GM12878 (cell line): Measurements from ENCODE around the gene METTL1. TPM values are rescaled to one million over a fixed set of nuclear protein-coding genes. Genes with fewer than 3 reads are reported as not detected.

Source experiments
- ATAC-seq: fragments of 200-7000 bp; cut with Tn5 transposase; 3 replicates; pipeline ENCODE4 v1.9.1; 2020; ENCODE audit warnings: mild to moderate bottlenecking, moderate library complexity
- BruUV-seq: library from RNA; stranded (reverse); fragments of 400-500 nt; replicated peaks from 2 replicates; lab custom pipeline; 2021; lab: Mats Ljungman, UMichigan
- CTCF ChIA-PET: fragments of 300-600 bp; sonication (Branson Sonifier 250); formaldehyde crosslinking; extraction: SDS; loops from one replicate; lab custom pipeline; 2021; ENCODE audit warnings: inconsistent platforms; lab: Yijun Ruan, JAX
- POLR2A ChIA-PET: fragments of 350-600 bp; formaldehyde crosslinking; extraction: SDS; loops from one replicate; lab custom pipeline; 2021; ENCODE audit warnings: inconsistent platforms; lab: Charles Lee
- RAD21 ChIA-PET: fragments of 300-600 bp; sonication (Branson Sonifier 250); formaldehyde crosslinking; loops from one replicate; lab custom pipeline; 2023; ENCODE audit warnings: antibody characterized with exemption; ENCODE audit not compliant: unreplicated experiment; lab: Charles Lee
- SMC1A ChIA-PET: fragments of 300-600 bp; sonication (Branson Sonifier 250); formaldehyde crosslinking; loops from one replicate; lab custom pipeline; 2023; ENCODE audit not compliant: unreplicated experiment, uncharacterized antibody; lab: Charles Lee
- DNase-seq: peaks from one replicate; pipeline ENCODE4 v3.0.0-alpha.2; 2011; ENCODE audit warnings: low read depth, low spot score
- FAIRE-seq: peaks from 3 replicates; lab custom pipeline; 2011; peaks lifted over from hg19 to GRCh38; lab: Jason Lieb, UNC
- H2AFZ ChIP-seq: 2 replicates; pipeline ENCODE4 v1.6.0; 2011; ENCODE audit warnings: low read depth, low read length, control low read depth; ENCODE audit not compliant: control insufficient read depth
- H3K27ac ChIP-seq: 2 replicates; pipeline ENCODE4 v1.5.1; 2011; ENCODE audit warnings: control low read depth; ENCODE audit not compliant: control insufficient read depth, insufficient read depth
- H3K27me3 ChIP-seq, 2 experiments: replicated peaks in 1 of 2; 2 replicates each; pipeline versions ENCODE4 v1.6.0 to v1.6.1; 2011; ENCODE audit warnings: low read length in 1 of 2; ENCODE audit not compliant: control insufficient read depth in 2 of 2, insufficient read depth in 2 of 2
- H3K36me3 ChIP-seq, 2 experiments: 2 replicates each; pipeline ENCODE4 v1.5.1; 2011; ENCODE audit warnings: low read length in 1 of 2; ENCODE audit not compliant: control insufficient read depth in 2 of 2, insufficient read depth in 2 of 2
- H3K4me1 ChIP-seq: 2 replicates; pipeline ENCODE4 v1.6.1; 2011; ENCODE audit warnings: mild to moderate bottlenecking, low read length, moderate library complexity, mixed read lengths; ENCODE audit not compliant: control insufficient read depth, insufficient read depth
- H3K4me2 ChIP-seq: 2 replicates; pipeline ENCODE4 v1.6.0; 2011; ENCODE audit warnings: control low read depth; ENCODE audit not compliant: control insufficient read depth, insufficient read depth
- H3K4me3 ChIP-seq: fragments of 200-600 bp; sonication (generic); 2 replicates; pipeline ENCODE4 v1.5.1; 2016
- H3K79me2 ChIP-seq: 2 replicates; pipeline ENCODE4 v1.6.0; 2011; ENCODE audit warnings: low read length; ENCODE audit not compliant: control insufficient read depth, insufficient read depth
- H3K9ac ChIP-seq: 2 replicates; pipeline ENCODE4 v1.8.0; 2011; ENCODE audit warnings: low read length, control low read depth, mixed read lengths; ENCODE audit not compliant: control insufficient read depth, insufficient read depth
- H3K9me3 ChIP-seq: replicated peaks from 3 replicates; pipeline ENCODE4 v1.5.1; 2011; ENCODE audit warnings: mild to moderate bottlenecking, low read length; ENCODE audit not compliant: control insufficient read depth, insufficient read depth
- H4K20me1 ChIP-seq: 2 replicates; pipeline ENCODE4 v1.6.0; 2011; ENCODE audit not compliant: control insufficient read depth, insufficient read depth
- CTCF ChIP-seq, 3 experiments: IDR thresholded peaks in 2 of 3; conservative IDR thresholded peaks in 1 of 3; 2 replicates each; pipeline ENCODE4 v1.5.1; 2011; ENCODE audit warnings: low read depth in 3 of 3, low read length in 3 of 3, mild to moderate bottlenecking in 3 of 3, control low read depth in 2 of 3, moderate library complexity in 2 of 3, inconsistent platforms in 1 of 3, mixed read lengths in 1 of 3; ENCODE audit not compliant: control insufficient read depth in 2 of 3, insufficient read depth in 1 of 3; ENCODE audit errors: extremely low read depth in 1 of 3
- GATAD2B ChIP-seq: fragments of 450-650 bp; conservative IDR thresholded peaks from 2 replicates; pipeline ENCODE4 v1.6.1; 2017; ENCODE audit warnings: low read depth, mild to moderate bottlenecking, moderate library complexity
- KDM1A ChIP-seq: fragments of 200-600 bp; sonication (generic); IDR thresholded peaks from 2 replicates; pipeline ENCODE4 v1.6.1; 2016; ENCODE audit warnings: borderline replicate concordance
- RAD51 ChIP-seq: fragments of 450-650 bp; IDR thresholded peaks from 2 replicates; pipeline ENCODE4 v1.6.1; 2016; ENCODE audit warnings: moderate library complexity, mild to moderate bottlenecking, inconsistent platforms
- SIX5 ChIP-seq: IDR thresholded peaks from 2 replicates; pipeline ENCODE4 v1.6.1; 2011; ENCODE audit warnings: mild to moderate bottlenecking, low read depth, low read length, moderate library complexity; ENCODE audit not compliant: severe bottlenecking
- SRF ChIP-seq, 2 experiments: IDR thresholded peaks; 2 replicates each; pipeline ENCODE4 v1.6.1; 2011; ENCODE audit warnings: low read depth in 2 of 2, low read length in 2 of 2, mild to moderate bottlenecking in 1 of 2, moderate library complexity in 1 of 2
- WGBS: methylation state at CpG from one replicate; pipeline ENCODE4 v1.1.6; 2016; ENCODE audit warnings: low lambda C conversion rate; ENCODE audit not compliant: insufficient replicate concordance, insufficient coverage; ENCODE audit errors: missing lambda C conversion rate; 5-methylcytosine and 5-hydroxymethylcytosine counted together
- in situ Hi-C: fragments of 300-500 bp; cut with MboI; formaldehyde crosslinking; loops from 9 replicates; pipeline ENCODE4 v1.14.3; 2018; ENCODE audit warnings: mixed read lengths
- intact Hi-C: fragments of 100-400 bp; cut with micrococcal nuclease; formaldehyde crosslinking; loops from one replicate; pipeline ENCODE4 v1.14.2; 2022; ENCODE audit not compliant: unreplicated experiment
- polyA plus RNA-seq, 11 experiments: library from polyadenylated mRNA; depleted of rRNA in 4 of 11; unstranded in 6 of 11; stranded (reverse) in 5 of 11; fragments of >200 nt; fragmentation: Nextera tagmentation in 4 of 11; fragmentation: Illumina TruSeq in 1 of 11; extraction: Ambion mirVana in 4 of 11; extraction: Trizol in 1 of 11; gene quantifications; 1 replicate in 1 of 11; 2 replicates in 10 of 11; pipeline versions ENCODE4 v1.2.1 to v1.2.3, GENCODE V29; 2011 to 2016; ENCODE audit warnings: inconsistent platforms in 2 of 11, missing spikeins in 2 of 11, low read depth in 1 of 11
- total RNA-seq, 4 experiments: library from RNA; depleted of rRNA in 3 of 4; stranded (reverse); fragments of >200 nt in 3 of 4; fragmentation: Illumina TruSeq in 1 of 4; extraction: Trizol in 1 of 4; gene quantifications; 2 replicates each; pipeline versions ENCODE4 v1.2.1 to v1.2.3, GENCODE V29; 2013 to 2021

METTL1 gene
- total and polyA plus RNA-seq, 10 of the 15 experiments (the other 5 are each of a cell fraction or from before 2014, with no cell fraction given), result 11.3 to 44.3 (median 30.6) TPM

- BruUV-seq, result no TSS peak
- TF ChIP-seq SRF (IDR thresholded peaks at IDR 0.05; ENCODE audit: low read depth in 2 of 2, low read length in 2 of 2) (0 out of 4 replicates have a peak, but pooled peaks of 1 of the 2 experiments have one; percentile 5), KDM1A (no peak)
- POLR2A ChIA-PET, result no interaction called here
- no peak for DNase-seq
- peaks cover under 1 to 2% of the 10 kb centered on the region in 2 experiments; a peak in 3 of 4 replicates for H3K36me3 ChIP-seq
- in situ Hi-C loops (no loop called here), intact Hi-C loops (no loop called here)
- no peaks in the 10 kb centered on the region for H3K27me3 ChIP-seq
- H3K4me1 ChIP-seq, result no peaks in the 10 kb centered on the region
- no peak overlapping the region for H2AFZ ChIP-seq
- RAD21 ChIA-PET, result no interaction called here
- CTCF ChIA-PET, result interaction anchor here (1.2 to 2.6 kb wide), 5 partner anchors 11 to 89 kb away, joined by 3 to 6 read pairs (median 5); no protein-coding TSS in a partner anchor
- no peaks in the 10 kb centered on the region for H4K20me1 ChIP-seq
- no peak overlapping the region for H3K4me2 ChIP-seq
- no peak overlapping the region for H3K27ac ChIP-seq
- H3K9me3 ChIP-seq, result no peaks in the 10 kb centered on the region
- FAIRE-seq, result no peak
- SMC1A ChIA-PET, result interaction anchor here (0.6 to 1.9 kb wide), 2 partner anchors 39 to 79 kb away, joined by 3 to 4 read pairs; no protein-coding TSS in a partner anchor
- ATAC-seq, result no peak
- no peaks in the 10 kb centered on the region for H3K79me2 ChIP-seq
- 43% methylated on average over 3 of the region's 3 CpGs for WGBS
- no peak overlapping the region for H3K4me3 ChIP-seq
- no peak overlapping the region for H3K9ac ChIP-seq
Observed at GRCh38 chr12:57816001-57816854, 44.3 kb upstream of the METTL1 start.

- ChIA-PET CTCF (interaction anchor here (1.0 to 2.6 kb wide), 3 partner anchors 13 to 90 kb away, joined by 3 to 6 read pairs (median 5); no protein-coding TSS in a partner anchor), RAD21 (no interaction called here)
- Histone ChIP-seq H3K27me3 (no peaks in the 10 kb centered on the region), H3K36me3 (peaks cover 0 to 2% of the 10 kb centered on the region in 2 experiments; a peak in 2 of 4 replicates), H4K20me1 (no peaks in the 10 kb centered on the region), H3K9ac (no peak overlapping the region), H3K79me2 (no peaks in the 10 kb centered on the region), H3K4me2 (no peak overlapping the region)
- intact Hi-C loops, result no loop called here
- FAIRE-seq, result no peak
- BruUV-seq, result no TSS peak
- ATAC-seq, result peak; percentile 27; the same call in 1 of the 3 replicates
- DNase-seq, result no peak
- WGBS, result 91% methylated on average over 13 of the region's 13 CpGs
- TF ChIP-seq RAD51, result no peak
- TF ChIP-seq SIX5, result no peak
- 0 out of 6 replicates have a peak, but pooled peaks of 1 of the 3 experiments have one; percentile 7 for TF ChIP-seq CTCF (IDR thresholded peaks at IDR 0.05 in 2 of 3, conservative IDR thresholded peaks at IDR 0.05 in 1 of 3; ENCODE audit: control insufficient read depth in 2 of 3, extremely low read depth in 1 of 3, insufficient read depth in 1 of 3, low read depth in 3 of 3, low read length in 3 of 3)
- no peak for TF ChIP-seq GATAD2B
- TF ChIP-seq, all 136 proteins: peak for 1
- Histone ChIP-seq H3K4me1 (no peaks in the 10 kb centered on the region), H3K9me3 (no peaks in the 10 kb centered on the region), H3K27ac (no peak overlapping the region), H3K4me3 (no peak overlapping the region), H2AFZ (no peak overlapping the region)
- ChIA-PET SMC1A (interaction anchor here (1.9 kb wide), 1 partner anchor 80 kb away, joined by 4 read pairs; no protein-coding TSS in a partner anchor), POLR2A (no interaction called here)
- in situ Hi-C loops, result no loop called here
Observed at GRCh38 chr12:57815177-57816000, 43.5 kb upstream of the METTL1 start.
